ENCODE measurements around the gene ACADVL.
A peak's percentile ranks its signal among the peaks of the same experiment; 100 is the strongest.

The ACADVL gene

GRCh38 chr17:7191069-7191468 lies 28.7 kb upstream of the ACADVL start:
- Histone ChIP-seq H3K27me3 (ENCODE audit: control insufficient read depth in 1 of 2, insufficient read depth in 2 of 2, low read length in 2 of 2) (no peaks in the 10 kb centered on the region), H3K4me1 (ENCODE audit: control insufficient read depth in 1 of 2, insufficient read depth in 2 of 2, low read length in 2 of 2) (no peaks in the 10 kb centered on the region), H3K9me3 (ENCODE audit: control insufficient read depth in 1 of 2, low read length in 2 of 2) (no peaks in the 10 kb centered on the region), H3K4me3 (ENCODE audit: low read depth in 1 of 2, low read length in 2 of 2) (no peak overlapping the region), H3K27ac (ENCODE audit: low read depth, low read length) (no peak overlapping the region), H3K9ac (ENCODE audit: low read depth in 1 of 2, low read length in 2 of 2) (no peak overlapping the region), H3K36me3 (ENCODE audit: control insufficient read depth in 1 of 2, insufficient read depth in 2 of 2, low read length in 2 of 2) (peaks cover 0 to 9% of the 10 kb centered on the region in 2 donors)

GRCh38 chr17:7191571-7192270 lies 28.0 kb upstream of the ACADVL start:
- no peaks in the 10 kb centered on the region for H3K9me3 ChIP-seq (ENCODE audit: control insufficient read depth in 1 of 2, low read length in 2 of 2)
- no peak overlapping the region for H3K9ac ChIP-seq (ENCODE audit: low read depth in 1 of 2, low read length in 2 of 2)
- H3K27ac ChIP-seq (ENCODE audit: low read depth, low read length), result no peak overlapping the region
- no peaks in the 10 kb centered on the region for H3K4me1 ChIP-seq (ENCODE audit: control insufficient read depth in 1 of 2, insufficient read depth in 2 of 2, low read length in 2 of 2)
- H3K4me3 ChIP-seq (ENCODE audit: low read depth in 1 of 2, low read length in 2 of 2), result no peak overlapping the region
- peaks cover 0 to 12% of the 10 kb centered on the region in 2 donors for H3K36me3 ChIP-seq (ENCODE audit: control insufficient read depth in 1 of 2, insufficient read depth in 2 of 2, low read length in 2 of 2)
- H3K27me3 ChIP-seq (ENCODE audit: control insufficient read depth in 1 of 2, insufficient read depth in 2 of 2, low read length in 2 of 2), result no peaks in the 10 kb centered on the region

- H3K4me3 ChIP-seq (ENCODE audit: low read depth in 1 of 2, low read length in 2 of 2), result no peak overlapping the region
- no peaks in the 10 kb centered on the region for H3K27me3 ChIP-seq (ENCODE audit: control insufficient read depth in 1 of 2, insufficient read depth in 2 of 2, low read length in 2 of 2)
- no peak overlapping the region for H3K9ac ChIP-seq (ENCODE audit: low read depth in 1 of 2, low read length in 2 of 2)
- H3K9me3 ChIP-seq (ENCODE audit: control insufficient read depth in 1 of 2, low read length in 2 of 2), result no peaks in the 10 kb centered on the region
- peaks cover 0 to 12% of the 10 kb centered on the region in 2 donors for H3K36me3 ChIP-seq (ENCODE audit: control insufficient read depth in 1 of 2, insufficient read depth in 2 of 2, low read length in 2 of 2)
- no peak overlapping the region for H3K27ac ChIP-seq (ENCODE audit: low read depth, low read length)
- H3K4me1 ChIP-seq (ENCODE audit: control insufficient read depth in 1 of 2, insufficient read depth in 2 of 2, low read length in 2 of 2), result no peaks in the 10 kb centered on the region
These were observed 27.3 kb upstream of the ACADVL start for GRCh38 chr17:7192271-7192937.

- H3K4me3 ChIP-seq (ENCODE audit: low read depth in 1 of 2, low read length in 2 of 2), result no peak overlapping the region
- H3K36me3 ChIP-seq (ENCODE audit: control insufficient read depth in 1 of 2, insufficient read depth in 2 of 2, low read length in 2 of 2), result peaks cover 0 to 12% of the 10 kb centered on the region in 2 donors
- H3K4me1 ChIP-seq (ENCODE audit: control insufficient read depth in 1 of 2, insufficient read depth in 2 of 2, low read length in 2 of 2), result no peaks in the 10 kb centered on the region
- H3K27ac ChIP-seq (ENCODE audit: low read depth, low read length), result no peak overlapping the region
- H3K27me3 ChIP-seq (ENCODE audit: control insufficient read depth in 1 of 2, insufficient read depth in 2 of 2, low read length in 2 of 2), result no peaks in the 10 kb centered on the region
- H3K9me3 ChIP-seq (ENCODE audit: control insufficient read depth in 1 of 2, low read length in 2 of 2), result no peaks in the 10 kb centered on the region
- no peak overlapping the region for H3K9ac ChIP-seq (ENCODE audit: low read depth in 1 of 2, low read length in 2 of 2)
These were observed 23.8 kb upstream of the ACADVL start for GRCh38 chr17:7195971-7196370.

GRCh38 chr17:7196651-7197401 lies 22.9 kb upstream of the ACADVL start:
- H3K27ac ChIP-seq (ENCODE audit: low read depth, low read length), result no peak overlapping the region
- H3K36me3 ChIP-seq (ENCODE audit: control insufficient read depth in 1 of 2, insufficient read depth in 2 of 2, low read length in 2 of 2), result peaks cover 0 to 12% of the 10 kb centered on the region in 2 donors
- H3K9ac ChIP-seq (ENCODE audit: low read depth in 1 of 2, low read length in 2 of 2), result no peak overlapping the region
- no peak overlapping the region for H3K4me3 ChIP-seq (ENCODE audit: low read depth in 1 of 2, low read length in 2 of 2)
- no peaks in the 10 kb centered on the region for H3K9me3 ChIP-seq (ENCODE audit: control insufficient read depth in 1 of 2, low read length in 2 of 2)
- no peaks in the 10 kb centered on the region for H3K27me3 ChIP-seq (ENCODE audit: control insufficient read depth in 1 of 2, insufficient read depth in 2 of 2, low read length in 2 of 2)
- H3K4me1 ChIP-seq (ENCODE audit: control insufficient read depth in 1 of 2, insufficient read depth in 2 of 2, low read length in 2 of 2), result no peaks in the 10 kb centered on the region

- Histone ChIP-seq H3K4me3 (ENCODE audit: low read depth in 1 of 2, low read length in 2 of 2) (no peak overlapping the region), H3K27ac (ENCODE audit: low read depth, low read length) (no peak overlapping the region), H3K9me3 (ENCODE audit: control insufficient read depth in 1 of 2, low read length in 2 of 2) (no peaks in the 10 kb centered on the region), H3K4me1 (ENCODE audit: control insufficient read depth in 1 of 2, insufficient read depth in 2 of 2, low read length in 2 of 2) (peaks cover 0 to 14% of the 10 kb centered on the region in 2 donors), H3K36me3 (ENCODE audit: control insufficient read depth in 1 of 2, insufficient read depth in 2 of 2, low read length in 2 of 2) (peaks cover 0 to 5% of the 10 kb centered on the region in 2 donors), H3K9ac (ENCODE audit: low read depth in 1 of 2, low read length in 2 of 2) (no peak overlapping the region), H3K27me3 (ENCODE audit: control insufficient read depth in 1 of 2, insufficient read depth in 2 of 2, low read length in 2 of 2) (no peaks in the 10 kb centered on the region)
These were observed 16.3 kb upstream of the ACADVL start for GRCh38 chr17:7203391-7203790.

GRCh38 chr17:7204336-7204735 lies 15.4 kb upstream of the ACADVL start:
- peak overlapping the region; percentile 74 to 79 for H3K4me3 ChIP-seq (ENCODE audit: low read depth in 1 of 2, low read length in 2 of 2)
- H3K27ac ChIP-seq (ENCODE audit: low read depth, low read length), result no peak overlapping the region

GRCh38 chr17:7204828-7205461 lies 14.8 kb upstream of the ACADVL start:
- Histone ChIP-seq H3K9me3 (ENCODE audit: control insufficient read depth in 1 of 2, low read length in 2 of 2) (no peaks in the 10 kb centered on the region), H3K27ac (ENCODE audit: low read depth, low read length) (peak overlapping the region; percentile 36), H3K4me1 (ENCODE audit: control insufficient read depth in 1 of 2, insufficient read depth in 2 of 2, low read length in 2 of 2) (peaks cover 0 to 14% of the 10 kb centered on the region in 2 donors), H3K27me3 (ENCODE audit: control insufficient read depth in 1 of 2, insufficient read depth in 2 of 2, low read length in 2 of 2) (no peaks in the 10 kb centered on the region), H3K36me3 (ENCODE audit: control insufficient read depth in 1 of 2, insufficient read depth in 2 of 2, low read length in 2 of 2) (peaks cover 0 to 5% of the 10 kb centered on the region in 2 donors), H3K9ac (ENCODE audit: low read depth in 1 of 2, low read length in 2 of 2) (peak overlapping the region; percentile 32 to 64), H3K4me3 (ENCODE audit: low read depth in 1 of 2, low read length in 2 of 2) (peak overlapping the region; percentile 74 to 79)

More at GRCh38 chr17:7204336-7204735, 15.4 kb upstream of the ACADVL start:
- no peaks in the 10 kb centered on the region for H3K9me3 ChIP-seq (ENCODE audit: control insufficient read depth in 1 of 2, low read length in 2 of 2)
- H3K36me3 ChIP-seq (ENCODE audit: control insufficient read depth in 1 of 2, insufficient read depth in 2 of 2, low read length in 2 of 2), result peaks cover 0 to 5% of the 10 kb centered on the region in 2 donors
- peaks cover 0 to 14% of the 10 kb centered on the region in 2 donors for H3K4me1 ChIP-seq (ENCODE audit: control insufficient read depth in 1 of 2, insufficient read depth in 2 of 2, low read length in 2 of 2)
- H3K27me3 ChIP-seq (ENCODE audit: control insufficient read depth in 1 of 2, insufficient read depth in 2 of 2, low read length in 2 of 2), result no peaks in the 10 kb centered on the region
- H3K9ac ChIP-seq (ENCODE audit: low read depth in 1 of 2, low read length in 2 of 2), result peak overlapping the region in 1 of 2 donors; percentile 32

- Histone ChIP-seq H3K27ac (ENCODE audit: low read depth, low read length) (peak overlapping the region; percentile 36), H3K36me3 (ENCODE audit: control insufficient read depth in 1 of 2, insufficient read depth in 2 of 2, low read length in 2 of 2) (peaks cover 0 to 5% of the 10 kb centered on the region in 2 donors), H3K4me3 (ENCODE audit: low read depth in 1 of 2, low read length in 2 of 2) (peak overlapping the region; percentile 74 to 79), H3K4me1 (ENCODE audit: control insufficient read depth in 1 of 2, insufficient read depth in 2 of 2, low read length in 2 of 2) (peaks cover 0 to 14% of the 10 kb centered on the region in 2 donors), H3K9me3 (ENCODE audit: control insufficient read depth in 1 of 2, low read length in 2 of 2) (no peaks in the 10 kb centered on the region), H3K27me3 (ENCODE audit: control insufficient read depth in 1 of 2, insufficient read depth in 2 of 2, low read length in 2 of 2) (no peaks in the 10 kb centered on the region), H3K9ac (ENCODE audit: low read depth in 1 of 2, low read length in 2 of 2) (peak overlapping the region; percentile 32 to 64)
These were observed 14.2 kb upstream of the ACADVL start for GRCh38 chr17:7205561-7205960.
